Epithelial cell of esophagus (primary cell): Measurements from ENCODE around the gene ICAM5.
A peak's percentile ranks its signal among the peaks of the same experiment; 100 is the strongest.

Experiments used
- DNase-seq: peaks from one replicate; pipeline ENCODE4 v3.0.0; 2010; ENCODE audit warnings: low read depth
- H3K4me3 ChIP-seq: 2 replicates; pipeline ENCODE4 v1.5.1; 2011; ENCODE audit warnings: mild to moderate bottlenecking, low read length, control low read depth
- CTCF ChIP-seq: IDR thresholded peaks from 2 replicates; pipeline ENCODE4 v1.5.1; 2011; ENCODE audit warnings: low read depth, mild to moderate bottlenecking, low read length, control low read depth, inconsistent platforms; ENCODE audit not compliant: insufficient read depth; ENCODE audit errors: missing control alignments

The ICAM5 gene

GRCh38 chr19:10252707-10253106, 37.0 kb upstream of the ICAM5 start:
- no peak for DNase-seq
- peak overlapping the region; percentile 96 for H3K4me3 ChIP-seq
- no peak for TF ChIP-seq CTCF

- no peak for TF ChIP-seq CTCF
- no peak overlapping the region for H3K4me3 ChIP-seq
- DNase-seq: no peak
Measured at GRCh38 chr19:10254244-10254643, 35.5 kb upstream of the ICAM5 start.

- DNase-seq: no peak
- no peak overlapping the region for H3K4me3 ChIP-seq
- TF ChIP-seq CTCF: no peak
Measured at GRCh38 chr19:10255358-10255757, 34.4 kb upstream of the ICAM5 start.

GRCh38 chr19:10256551-10256950, 33.2 kb upstream of the ICAM5 start:
- DNase-seq: no peak
- H3K4me3 ChIP-seq: no peak overlapping the region
- no peak for TF ChIP-seq CTCF

GRCh38 chr19:10256970-10257615, 32.7 kb upstream of the ICAM5 start:
- TF ChIP-seq CTCF: no peak
- H3K4me3 ChIP-seq: no peak overlapping the region

GRCh38 chr19:10258080-10258710, 31.6 kb upstream of the ICAM5 start:
- H3K4me3 ChIP-seq: no peak overlapping the region
- DNase-seq: no peak
- TF ChIP-seq CTCF: no peak

More at GRCh38 chr19:10256970-10257615, 32.7 kb upstream of the ICAM5 start:
- no peak for DNase-seq

GRCh38 chr19:10259162-10259905, 30.4 kb upstream of the ICAM5 start:
- H3K4me3 ChIP-seq: no peak overlapping the region
- peak; percentile 91 for DNase-seq
- TF ChIP-seq CTCF: peak; percentile 80
